ACHN (cell line): ENCODE results near the gene ANXA2R.
"Not testable (repeated sequence)": the region's sequence is repeated elsewhere in the genome, so short reads cannot be mapped to it uniquely, and the experiment has no call there.

Experiments
- DNase-seq: peaks from one replicate; pipeline ENCODE4 v3.0.0-alpha.2; 2015
- in situ Hi-C: cut with HindIII; loops from 2 replicates; pipeline ENCODE4 v1.10.0; 2017; ENCODE audit warnings: low sequenced_read_pairs, low pct_ligation_motif_present, low pct_unique_long_range_greater_than_20kb

Gene ANXA2R

DNA sequence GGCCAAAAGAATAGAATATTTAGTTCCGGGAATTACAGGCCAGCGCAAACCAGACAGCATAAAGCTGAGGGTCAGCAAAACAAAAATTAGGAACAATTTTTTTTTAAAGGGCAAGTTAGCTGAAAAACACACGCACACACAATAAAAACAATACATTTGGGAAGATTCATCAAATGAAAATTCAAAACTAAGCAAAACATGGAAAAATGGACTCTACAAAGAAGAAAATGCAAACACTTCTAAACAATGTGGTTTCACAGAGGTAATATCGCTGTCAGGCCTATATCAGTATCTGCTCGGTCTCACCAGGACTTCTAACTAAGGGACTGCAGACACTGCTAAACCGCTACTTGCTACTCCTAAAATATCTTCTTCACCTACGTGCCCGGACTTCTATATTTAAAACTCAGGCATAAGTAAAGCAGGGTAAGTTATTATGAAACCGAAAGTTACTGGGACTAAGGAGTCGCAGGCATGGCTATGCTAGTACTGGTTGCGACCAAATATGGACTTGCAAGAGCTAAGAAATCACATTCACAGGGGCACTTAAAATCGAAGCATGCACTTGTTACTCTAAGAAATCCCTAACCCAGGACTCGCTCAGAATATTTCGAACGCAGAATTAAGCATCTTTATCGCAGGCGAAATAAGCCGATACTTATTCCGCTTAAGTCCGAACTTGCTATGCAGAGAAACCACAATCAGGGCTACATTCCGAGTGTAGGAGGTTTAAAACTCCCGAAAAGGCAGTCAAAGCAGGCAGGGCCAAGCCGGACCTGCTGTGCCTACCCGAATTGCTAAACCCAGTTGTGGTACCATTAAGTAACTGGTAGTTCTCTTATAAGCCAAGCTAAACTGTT is 2.3 kb downstream of the ANXA2R start:
- in situ Hi-C loops: no loop called here
- no peak for DNase-seq

DNA sequence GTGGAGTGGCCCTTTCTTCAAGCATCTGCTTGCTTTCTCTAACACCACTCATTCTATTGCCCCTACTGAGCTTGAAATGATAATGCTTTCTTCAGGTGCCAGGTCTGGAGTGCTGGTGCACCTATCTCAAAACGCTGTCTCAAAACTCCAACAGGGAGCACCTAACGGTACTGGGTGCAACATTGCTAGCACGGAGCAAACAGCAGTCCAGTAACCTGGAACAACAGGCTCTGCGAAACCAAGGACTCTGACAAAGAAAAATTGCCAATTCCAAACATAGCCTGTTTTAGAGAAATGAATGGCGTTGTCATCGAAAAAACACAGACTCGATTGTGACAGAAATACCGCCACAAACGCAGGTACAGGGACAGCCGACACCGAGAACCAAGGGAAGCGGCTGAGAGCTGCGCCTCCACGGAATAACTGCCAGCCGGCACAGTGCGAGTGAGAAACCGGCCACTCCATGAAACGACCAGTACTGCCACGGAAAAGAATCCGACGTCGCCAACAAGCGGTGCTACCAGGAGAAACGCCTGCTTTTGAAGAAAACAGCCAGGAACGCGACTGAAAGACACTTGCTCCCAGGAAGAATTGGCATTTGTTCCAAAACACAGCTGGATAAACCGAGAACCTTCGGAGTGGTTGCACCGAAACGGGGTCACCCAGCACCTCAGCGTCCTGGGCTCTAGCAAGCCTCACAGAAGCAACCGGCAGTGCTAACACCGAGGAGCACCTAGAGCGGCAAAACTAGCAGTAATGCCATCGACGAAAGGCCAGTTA is 3.1 kb downstream of the ANXA2R start:
- no peak for DNase-seq
- in situ Hi-C loops: no loop called here

DNA sequence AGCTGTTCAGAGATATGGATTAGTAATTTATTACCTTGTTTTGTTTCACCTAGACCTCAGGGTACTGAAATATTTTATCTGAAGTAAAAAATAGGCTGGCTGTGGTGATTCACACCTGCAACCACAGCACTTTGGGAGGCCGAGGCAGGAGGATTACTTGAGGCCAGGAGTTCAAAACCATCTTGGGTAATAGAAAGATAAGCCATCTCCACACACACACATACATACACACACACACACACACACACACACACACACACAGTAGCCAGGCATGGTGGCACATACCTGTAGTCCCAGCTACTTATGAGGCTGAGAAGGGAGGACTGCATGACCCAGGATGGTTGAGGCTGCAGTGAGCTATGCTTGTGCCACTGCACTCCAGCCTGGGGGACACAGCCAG is 3.7 kb downstream of the ANXA2R start:
- DNase-seq: no peak
- in situ Hi-C loops: no loop called here

DNA sequence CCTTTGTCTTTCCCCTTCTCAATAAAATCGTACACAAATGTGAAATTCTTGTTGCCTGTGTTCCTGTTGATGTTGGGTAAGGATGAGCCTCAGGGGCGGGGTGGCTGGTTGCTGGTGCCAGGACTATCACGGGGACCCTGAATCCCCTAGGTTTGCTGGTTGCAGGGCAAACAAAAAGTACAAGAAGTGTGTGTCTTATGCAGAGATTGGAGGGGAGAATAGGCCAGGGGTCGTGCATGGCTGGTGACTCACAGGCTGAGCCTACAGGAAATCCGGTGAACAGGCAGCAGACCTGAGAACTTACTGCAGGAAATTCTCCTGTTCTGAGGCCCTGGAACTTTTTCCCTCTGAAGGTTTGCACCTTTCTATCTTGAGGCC is 5.5 kb downstream of the ANXA2R start:
- DNase-seq: no peak
- in situ Hi-C loops: no loop called here

DNA sequence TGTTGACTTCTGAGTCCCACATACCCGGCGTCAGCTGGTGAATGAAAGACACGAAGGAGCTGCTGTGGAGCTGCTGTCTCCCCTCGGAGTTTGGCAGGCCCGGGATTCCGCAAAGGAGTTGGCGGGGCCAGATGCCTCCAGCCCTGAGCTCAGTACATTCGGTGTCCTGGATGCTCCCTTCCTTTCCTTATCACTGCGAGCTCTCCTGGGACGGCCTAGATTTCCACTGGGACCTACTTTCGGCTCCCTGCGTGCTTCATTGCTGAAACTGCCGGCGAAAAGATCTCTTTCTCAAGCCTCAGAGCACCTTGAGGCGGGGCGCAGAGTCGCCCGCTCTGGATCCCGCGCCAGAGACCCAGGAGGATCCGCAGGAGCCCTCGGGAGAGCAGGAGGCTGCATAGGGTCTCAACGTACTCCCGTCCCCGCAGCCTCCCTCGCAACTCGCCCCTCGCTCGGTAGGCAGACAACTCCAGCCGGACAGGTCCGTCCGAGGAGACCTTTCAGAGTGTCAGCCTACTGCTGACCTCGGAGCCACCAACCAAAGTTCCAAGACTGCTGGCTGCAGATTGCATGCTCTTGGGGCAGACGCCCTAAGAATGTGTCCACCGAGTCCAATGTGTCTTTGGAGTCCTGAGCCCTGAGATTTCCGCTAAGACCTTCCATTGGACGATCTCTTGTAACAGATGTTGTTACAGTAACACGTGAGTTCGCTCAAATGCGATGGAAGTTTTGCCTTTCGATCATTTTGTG is 6.1 kb downstream of the ANXA2R start:
- in situ Hi-C loops: no loop called here
- DNase-seq: no peak

- DNase-seq: no peak
- in situ Hi-C loops: no loop called here
These were observed 12.9 kb downstream of the ANXA2R start for GRCh38 chr5:43027054-43027785.

- in situ Hi-C loops, DNase-seq: not testable (repeated sequence)
These were observed 14.8 kb downstream of the ANXA2R start for GRCh38 chr5:43025184-43025950.

DNA sequence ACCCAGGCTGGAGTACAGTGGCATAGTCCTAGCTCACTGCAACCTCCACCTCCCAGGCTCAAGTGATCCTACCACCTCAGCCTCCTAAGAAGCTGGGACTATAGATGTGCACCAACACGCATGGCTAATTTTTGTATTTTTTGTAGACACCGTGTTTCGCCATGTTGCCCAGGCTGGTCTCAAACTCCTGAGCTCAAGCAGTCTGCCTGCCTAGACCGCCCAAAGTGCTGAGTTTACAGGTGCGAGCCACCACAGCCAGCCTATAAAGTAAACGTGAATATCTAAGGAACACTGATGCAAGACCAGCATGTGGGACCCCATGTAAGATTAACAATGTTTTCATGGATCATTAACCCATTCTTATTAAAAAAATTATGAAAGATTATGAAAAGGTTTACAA is 15.9 kb downstream of the ANXA2R start:
- DNase-seq: no peak
- in situ Hi-C loops: no loop called here

- in situ Hi-C loops: no loop called here
These were observed 19.0 kb downstream of the ANXA2R start for GRCh38 chr5:43021151-43021550.

DNA sequence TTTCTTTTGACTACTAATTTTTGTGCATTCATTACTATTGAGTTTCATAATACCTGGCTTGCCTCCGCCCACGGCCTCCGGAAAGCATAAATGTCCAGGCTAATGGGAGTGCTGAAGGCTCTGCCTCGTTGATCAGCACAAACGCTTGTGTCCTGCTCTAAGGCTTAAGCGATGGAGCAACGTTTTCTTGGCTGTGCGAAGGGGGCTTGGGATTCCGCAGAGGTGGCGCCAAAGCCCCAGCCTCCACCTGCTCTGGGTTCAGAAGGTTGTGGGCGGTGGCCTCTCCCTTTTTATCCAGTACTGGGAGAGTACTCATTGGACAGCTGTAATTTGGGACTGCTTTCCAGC is 19.7 kb downstream of the ANXA2R start:
- in situ Hi-C loops: no loop called here

More at GRCh38 chr5:43021151-43021550, 19.0 kb downstream of the ANXA2R start:
- no peak for DNase-seq

DNA sequence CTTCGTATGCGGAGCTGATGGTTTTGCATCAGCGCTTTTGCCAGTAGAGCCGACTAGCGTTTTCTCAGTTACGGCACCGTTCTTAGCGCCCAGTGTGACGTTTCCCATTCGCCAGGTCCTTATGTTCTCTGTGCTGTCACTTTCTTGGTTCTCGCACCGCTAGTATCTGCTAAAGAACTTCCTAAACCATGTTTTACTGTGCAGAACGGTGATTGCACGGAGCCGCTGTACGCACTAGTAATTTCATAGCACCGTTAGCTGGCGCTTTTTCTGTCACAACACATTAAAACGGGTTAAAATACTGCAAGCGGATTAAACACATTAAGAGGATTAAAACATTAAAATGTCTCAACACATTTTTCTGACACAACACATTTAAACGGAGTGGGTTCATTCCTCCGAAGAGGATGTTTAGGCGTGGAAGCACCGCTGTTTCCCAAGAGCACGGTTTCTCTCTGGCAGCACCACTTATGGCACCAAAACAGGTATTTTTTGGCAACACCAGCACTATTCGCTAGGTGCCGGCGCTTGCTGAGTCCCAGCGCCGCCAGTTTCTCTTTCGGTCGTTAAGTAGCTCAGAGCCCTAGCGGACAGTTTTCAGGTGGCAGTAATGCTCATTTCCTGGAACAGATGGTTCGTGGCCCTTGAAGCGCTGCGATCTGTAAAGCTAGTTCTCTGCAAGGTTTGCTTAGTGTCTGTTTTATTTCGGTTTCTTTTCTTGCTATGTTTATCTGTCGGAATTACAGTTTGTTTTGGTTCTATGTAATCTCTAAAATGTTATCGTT is 20.3 kb downstream of the ANXA2R start:
- in situ Hi-C loops: no loop called here
- peak; percentile 83 for DNase-seq

More for the DNA sequence above, 19.7 kb downstream of the ANXA2R start:
- peak; percentile 56 for DNase-seq

DNA sequence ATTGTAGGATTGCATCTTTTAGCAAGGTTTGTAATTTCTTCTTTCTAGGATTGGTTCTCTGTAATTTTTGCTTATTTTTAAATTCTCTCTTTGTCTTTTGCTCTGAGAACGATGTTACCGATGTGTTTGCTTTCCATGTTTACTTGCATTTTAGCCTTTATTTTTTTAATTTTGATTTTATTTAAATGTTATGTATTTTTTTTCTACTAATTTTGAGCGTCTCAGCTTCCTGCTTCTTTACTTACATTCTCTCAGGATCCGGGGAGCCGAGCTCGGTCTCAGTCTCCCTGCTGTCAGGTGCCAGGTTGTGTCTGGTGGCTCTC is 20.9 kb downstream of the ANXA2R start:
- in situ Hi-C loops: no loop called here
- no peak for DNase-seq

- in situ Hi-C loops: no loop called here
- no peak for DNase-seq
These were observed 22.7 kb downstream of the ANXA2R start for GRCh38 chr5:43017428-43017815.

- in situ Hi-C loops: no loop called here
- no peak for DNase-seq
These were observed 23.8 kb downstream of the ANXA2R start for GRCh38 chr5:43016217-43016779.

GRCh38 chr5:43014522-43014921 is 25.6 kb downstream of the ANXA2R start:
- in situ Hi-C loops: no loop called here
- no peak for DNase-seq

DNA sequence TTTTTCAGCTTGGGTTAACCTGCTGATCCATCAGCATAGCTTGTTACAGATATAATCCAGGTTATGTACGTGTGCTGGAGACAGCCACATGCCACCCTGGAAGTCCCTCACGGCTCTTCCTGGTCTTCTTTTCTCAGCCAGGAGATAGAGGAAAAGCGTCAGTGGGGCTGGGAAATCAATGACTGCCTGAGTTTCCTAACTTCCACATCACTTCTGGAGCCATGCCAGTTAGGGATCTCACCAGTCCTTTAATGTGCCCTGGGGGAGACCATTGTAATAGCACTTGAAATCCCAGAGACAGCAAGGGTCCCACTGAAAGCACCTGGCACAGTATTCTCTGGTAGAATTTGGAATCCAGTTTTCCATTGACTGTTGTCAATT is 29.2 kb downstream of the ANXA2R start:
- in situ Hi-C loops: no loop called here
- no peak for DNase-seq
